Measurements from ENCODE around the gene ZDHHC11B.
"Not testable (repeated sequence)": the region's sequence is repeated elsewhere in the genome, so short reads cannot be mapped to it uniquely, and the experiment has no call there.

Gene ZDHHC11B

GRCh38 chr5:770585-770984 is 13.9 kb downstream of the ZDHHC11B start:
- H3K9me3 ChIP-seq (ENCODE audit: control insufficient read depth in 1 of 2, low read length in 2 of 2); H3K4me3 ChIP-seq (ENCODE audit: low read depth in 1 of 2, low read length in 2 of 2); H3K27ac ChIP-seq (ENCODE audit: low read depth, low read length): not testable (repeated sequence)

GRCh38 chr5:769485-770145 is 14.9 kb downstream of the ZDHHC11B start:
- H3K27me3 ChIP-seq (ENCODE audit: control insufficient read depth in 1 of 2, insufficient read depth in 2 of 2, low read length in 2 of 2); H3K36me3 ChIP-seq (ENCODE audit: control insufficient read depth in 1 of 2, insufficient read depth in 2 of 2, low read length in 2 of 2); H3K9ac ChIP-seq (ENCODE audit: low read depth in 1 of 2, low read length in 2 of 2); H3K27ac ChIP-seq (ENCODE audit: low read depth, low read length); H3K9me3 ChIP-seq (ENCODE audit: control insufficient read depth in 1 of 2, low read length in 2 of 2); H3K4me3 ChIP-seq (ENCODE audit: low read depth in 1 of 2, low read length in 2 of 2); H3K4me1 ChIP-seq (ENCODE audit: control insufficient read depth in 1 of 2, insufficient read depth in 2 of 2, low read length in 2 of 2): not testable (repeated sequence)

More at GRCh38 chr5:770585-770984, 13.9 kb downstream of the ZDHHC11B start:
- not testable (repeated sequence) for H3K27me3 ChIP-seq (ENCODE audit: control insufficient read depth in 1 of 2, insufficient read depth in 2 of 2, low read length in 2 of 2); H3K36me3 ChIP-seq (ENCODE audit: control insufficient read depth in 1 of 2, insufficient read depth in 2 of 2, low read length in 2 of 2); H3K9ac ChIP-seq (ENCODE audit: low read depth in 1 of 2, low read length in 2 of 2); H3K4me1 ChIP-seq (ENCODE audit: control insufficient read depth in 1 of 2, insufficient read depth in 2 of 2, low read length in 2 of 2)

GRCh38 chr5:766666-767431 is 17.7 kb downstream of the ZDHHC11B start:
- Histone ChIP-seq H3K27me3 (ENCODE audit: control insufficient read depth in 1 of 2, insufficient read depth in 2 of 2, low read length in 2 of 2) (no peaks in the 10 kb centered on the region), H3K27ac (ENCODE audit: low read depth, low read length) (no peak overlapping the region), H3K9me3 (ENCODE audit: control insufficient read depth in 1 of 2, low read length in 2 of 2) (no peaks in the 10 kb centered on the region), H3K9ac (ENCODE audit: low read depth in 1 of 2, low read length in 2 of 2) (no peak overlapping the region), H3K4me1 (ENCODE audit: control insufficient read depth in 1 of 2, insufficient read depth in 2 of 2, low read length in 2 of 2) (no peaks in the 10 kb centered on the region), H3K4me3 (ENCODE audit: low read depth in 1 of 2, low read length in 2 of 2) (no peak overlapping the region), H3K36me3 (ENCODE audit: control insufficient read depth in 1 of 2, insufficient read depth in 2 of 2, low read length in 2 of 2) (peaks cover 0 to 3% of the 10 kb centered on the region in 2 donors)

GRCh38 chr5:765948-766631 is 18.4 kb downstream of the ZDHHC11B start:
- H3K9ac ChIP-seq (ENCODE audit: low read depth in 1 of 2, low read length in 2 of 2): no peak overlapping the region
- H3K27ac ChIP-seq (ENCODE audit: low read depth, low read length): no peak overlapping the region
- no peaks in the 10 kb centered on the region for H3K9me3 ChIP-seq (ENCODE audit: control insufficient read depth in 1 of 2, low read length in 2 of 2)
- H3K4me3 ChIP-seq (ENCODE audit: low read depth in 1 of 2, low read length in 2 of 2): no peak overlapping the region
- no peaks in the 10 kb centered on the region for H3K4me1 ChIP-seq (ENCODE audit: control insufficient read depth in 1 of 2, insufficient read depth in 2 of 2, low read length in 2 of 2)
- peaks cover 0 to 3% of the 10 kb centered on the region in 2 donors for H3K36me3 ChIP-seq (ENCODE audit: control insufficient read depth in 1 of 2, insufficient read depth in 2 of 2, low read length in 2 of 2)
- H3K27me3 ChIP-seq (ENCODE audit: control insufficient read depth in 1 of 2, insufficient read depth in 2 of 2, low read length in 2 of 2): no peaks in the 10 kb centered on the region

- no peak overlapping the region for H3K27ac ChIP-seq (ENCODE audit: low read depth, low read length)
- no peak overlapping the region for H3K4me3 ChIP-seq (ENCODE audit: low read depth in 1 of 2, low read length in 2 of 2)
- H3K9ac ChIP-seq (ENCODE audit: low read depth in 1 of 2, low read length in 2 of 2): no peak overlapping the region
- H3K36me3 ChIP-seq (ENCODE audit: control insufficient read depth in 1 of 2, insufficient read depth in 2 of 2, low read length in 2 of 2): peaks cover 0 to 3% of the 10 kb centered on the region in 2 donors
- peaks cover 5 to 10% of the 10 kb centered on the region in 2 donors for H3K4me1 ChIP-seq (ENCODE audit: control insufficient read depth in 1 of 2, insufficient read depth in 2 of 2, low read length in 2 of 2)
- H3K27me3 ChIP-seq (ENCODE audit: control insufficient read depth in 1 of 2, insufficient read depth in 2 of 2, low read length in 2 of 2): no peaks in the 10 kb centered on the region
- no peaks in the 10 kb centered on the region for H3K9me3 ChIP-seq (ENCODE audit: control insufficient read depth in 1 of 2, low read length in 2 of 2)
Observed at GRCh38 chr5:763998-764781, 20.3 kb downstream of the ZDHHC11B start.

- H3K4me3 ChIP-seq (ENCODE audit: low read depth in 1 of 2, low read length in 2 of 2): no peak overlapping the region
- peaks cover 0 to 3% of the 10 kb centered on the region in 2 donors for H3K36me3 ChIP-seq (ENCODE audit: control insufficient read depth in 1 of 2, insufficient read depth in 2 of 2, low read length in 2 of 2)
- no peaks in the 10 kb centered on the region for H3K9me3 ChIP-seq (ENCODE audit: control insufficient read depth in 1 of 2, low read length in 2 of 2)
- no peaks in the 10 kb centered on the region for H3K27me3 ChIP-seq (ENCODE audit: control insufficient read depth in 1 of 2, insufficient read depth in 2 of 2, low read length in 2 of 2)
- H3K9ac ChIP-seq (ENCODE audit: low read depth in 1 of 2, low read length in 2 of 2): no peak overlapping the region
- peaks cover 10 to 18% of the 10 kb centered on the region in 2 donors for H3K4me1 ChIP-seq (ENCODE audit: control insufficient read depth in 1 of 2, insufficient read depth in 2 of 2, low read length in 2 of 2)
- no peak overlapping the region for H3K27ac ChIP-seq (ENCODE audit: low read depth, low read length)
Observed at GRCh38 chr5:763397-763796, 21.1 kb downstream of the ZDHHC11B start.

- H3K4me3 ChIP-seq (ENCODE audit: low read depth in 1 of 2, low read length in 2 of 2); H3K36me3 ChIP-seq (ENCODE audit: control insufficient read depth in 1 of 2, insufficient read depth in 2 of 2, low read length in 2 of 2); H3K9ac ChIP-seq (ENCODE audit: low read depth in 1 of 2, low read length in 2 of 2); H3K9me3 ChIP-seq (ENCODE audit: control insufficient read depth in 1 of 2, low read length in 2 of 2); H3K27ac ChIP-seq (ENCODE audit: low read depth, low read length); H3K27me3 ChIP-seq (ENCODE audit: control insufficient read depth in 1 of 2, insufficient read depth in 2 of 2, low read length in 2 of 2): not testable (repeated sequence)
- H3K4me1 ChIP-seq (ENCODE audit: control insufficient read depth in 1 of 2, insufficient read depth in 2 of 2, low read length in 2 of 2): peaks cover 14 to 22% of the 10 kb centered on the region in 2 donors
Observed at GRCh38 chr5:762996-763395, 21.5 kb downstream of the ZDHHC11B start.

GRCh38 chr5:761854-762710 is 22.4 kb downstream of the ZDHHC11B start:
- Histone ChIP-seq H3K4me1 (ENCODE audit: control insufficient read depth in 1 of 2, insufficient read depth in 2 of 2, low read length in 2 of 2) (peaks cover 23 to 31% of the 10 kb centered on the region in 2 donors), H3K27me3 (ENCODE audit: control insufficient read depth in 1 of 2, insufficient read depth in 2 of 2, low read length in 2 of 2) (no peaks in the 10 kb centered on the region), H3K36me3 (ENCODE audit: control insufficient read depth in 1 of 2, insufficient read depth in 2 of 2, low read length in 2 of 2) (peaks cover 0 to 3% of the 10 kb centered on the region in 2 donors), H3K4me3 (ENCODE audit: low read depth in 1 of 2, low read length in 2 of 2) (no peak overlapping the region), H3K9ac (ENCODE audit: low read depth in 1 of 2, low read length in 2 of 2) (no peak overlapping the region), H3K9me3 (ENCODE audit: control insufficient read depth in 1 of 2, low read length in 2 of 2) (no peaks in the 10 kb centered on the region), H3K27ac (ENCODE audit: low read depth, low read length) (no peak overlapping the region)

- Histone ChIP-seq H3K9me3 (ENCODE audit: control insufficient read depth in 1 of 2, low read length in 2 of 2) (no peaks in the 10 kb centered on the region), H3K4me3 (ENCODE audit: low read depth in 1 of 2, low read length in 2 of 2) (no peak overlapping the region), H3K36me3 (ENCODE audit: control insufficient read depth in 1 of 2, insufficient read depth in 2 of 2, low read length in 2 of 2) (peaks cover 0 to 3% of the 10 kb centered on the region in 2 donors), H3K27ac (ENCODE audit: low read depth, low read length) (no peak overlapping the region), H3K27me3 (ENCODE audit: control insufficient read depth in 1 of 2, insufficient read depth in 2 of 2, low read length in 2 of 2) (no peaks in the 10 kb centered on the region), H3K9ac (ENCODE audit: low read depth in 1 of 2, low read length in 2 of 2) (no peak overlapping the region), H3K4me1 (ENCODE audit: control insufficient read depth in 1 of 2, insufficient read depth in 2 of 2, low read length in 2 of 2) (peaks cover 28 to 36% of the 10 kb centered on the region in 2 donors)
Observed at GRCh38 chr5:761059-761771, 23.3 kb downstream of the ZDHHC11B start.

Data from duodenal mucosa (tissue), 2 donors.